Stimulated activated naive B cell treated with anti-CD40 and anti-IgM and Interleukin-4, amounts not matched to agents 10 μg/mL and 1 μg/mL and 100 μg/mL, for 72 hours (primary cell): Measurements from ENCODE around the gene LYPD3.

ENCODE experiments used
- ATAC-seq, 2 donors: fragments of 150-1000 bp; cut with Tn5 transposase; replicated peaks; 2 replicates each; pipeline ENCODE4 v1.10.0; 2021; ENCODE audit warnings: moderate library complexity in 1 of 2
- DNase-seq: peaks from one replicate; pipeline ENCODE4 v3.0.0; 2021
- H3K27ac Mint-ChIP-seq: one replicate; pipeline ENCODE4 v1.8.0; 2022; ENCODE audit warnings: mild to moderate bottlenecking, mixed read lengths
- H3K27me3 Mint-ChIP-seq, 2 donors: one replicate each; pipeline ENCODE4 v1.8.0; 2022; ENCODE audit warnings: mixed read lengths in 2 of 2
- H3K36me3 Mint-ChIP-seq, 2 donors: one replicate each; pipeline ENCODE4 v1.8.0; 2022; ENCODE audit warnings: mixed read lengths in 2 of 2, mild to moderate bottlenecking in 1 of 2
- H3K4me1 Mint-ChIP-seq, 2 donors: one replicate each; pipeline ENCODE4 v1.8.0; 2022; ENCODE audit warnings: mixed read lengths in 2 of 2, mild to moderate bottlenecking in 1 of 2
- H3K4me3 Mint-ChIP-seq, 2 donors: one replicate each; pipeline ENCODE4 v1.8.0; 2022; ENCODE audit warnings: mild to moderate bottlenecking in 2 of 2, mixed read lengths in 2 of 2, moderate library complexity in 1 of 2
- H3K9me3 Mint-ChIP-seq, 2 donors: one replicate each; pipeline ENCODE4 v1.8.0; 2022; ENCODE audit warnings: mixed read lengths in 2 of 2, mild to moderate bottlenecking in 1 of 2

Gene LYPD3

DNA sequence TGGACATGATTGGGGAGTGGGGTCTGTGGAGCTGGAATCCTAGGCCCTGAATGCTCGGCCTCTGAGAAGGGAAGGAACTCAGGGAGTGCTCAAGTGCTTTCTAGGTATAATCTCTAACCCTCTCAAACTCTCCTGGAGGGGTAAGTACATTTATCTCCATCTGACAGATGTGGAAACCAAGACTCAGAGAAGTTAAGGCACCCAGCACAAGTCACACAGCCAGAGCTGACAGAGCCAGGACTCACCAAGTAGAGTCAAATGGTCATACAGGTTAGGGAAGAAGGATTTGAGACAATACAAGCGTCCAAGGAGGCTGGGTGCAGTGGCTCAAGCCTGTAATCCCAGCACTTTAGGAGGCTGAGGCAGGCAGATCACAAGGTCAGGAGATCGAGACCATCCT lies 12.9 kb upstream of the LYPD3 start:
- ATAC-seq = no peak
- DNase-seq = no peak
- H3K27me3 Mint-ChIP-seq = no peaks in the 10 kb centered on the region
- H3K9me3 Mint-ChIP-seq = no peaks in the 10 kb centered on the region
- H3K4me3 Mint-ChIP-seq = no peak overlapping the region
- peaks cover 0 to 12% of the 10 kb centered on the region in 2 donors for H3K4me1 Mint-ChIP-seq
- H3K36me3 Mint-ChIP-seq = peaks cover 7 to 19% of the 10 kb centered on the region in 2 donors
- no peak overlapping the region for H3K27ac Mint-ChIP-seq

DNA sequence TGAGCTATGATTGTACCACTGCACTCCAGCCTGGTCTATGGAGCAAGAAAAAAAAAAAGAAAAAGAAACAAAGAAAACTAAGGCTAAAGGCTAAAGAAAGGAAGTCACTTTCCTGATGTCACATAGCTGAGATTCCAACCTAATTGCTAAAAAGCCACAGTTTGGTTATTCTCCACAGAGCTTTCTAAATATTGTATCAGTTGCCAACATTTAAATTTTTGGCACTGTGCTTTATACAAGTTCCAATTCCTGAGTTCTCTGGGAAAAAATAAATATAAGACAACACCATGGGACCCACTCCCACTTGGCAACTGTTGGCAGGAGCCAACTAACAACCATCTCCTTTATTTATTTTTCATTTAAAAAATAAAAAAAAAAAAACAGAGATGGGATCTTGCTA lies 11.2 kb upstream of the LYPD3 start:
- ATAC-seq (no peak), DNase-seq (no peak)
- Mint-ChIP-seq H3K4me3 (no peak overlapping the region), H3K4me1 (peaks cover 0 to 12% of the 10 kb centered on the region in 2 donors), H3K27me3 (no peaks in the 10 kb centered on the region), H3K36me3 (peaks cover 7 to 19% of the 10 kb centered on the region in 2 donors), H3K9me3 (no peaks in the 10 kb centered on the region), H3K27ac (peak overlapping the region; percentile 31)

DNA sequence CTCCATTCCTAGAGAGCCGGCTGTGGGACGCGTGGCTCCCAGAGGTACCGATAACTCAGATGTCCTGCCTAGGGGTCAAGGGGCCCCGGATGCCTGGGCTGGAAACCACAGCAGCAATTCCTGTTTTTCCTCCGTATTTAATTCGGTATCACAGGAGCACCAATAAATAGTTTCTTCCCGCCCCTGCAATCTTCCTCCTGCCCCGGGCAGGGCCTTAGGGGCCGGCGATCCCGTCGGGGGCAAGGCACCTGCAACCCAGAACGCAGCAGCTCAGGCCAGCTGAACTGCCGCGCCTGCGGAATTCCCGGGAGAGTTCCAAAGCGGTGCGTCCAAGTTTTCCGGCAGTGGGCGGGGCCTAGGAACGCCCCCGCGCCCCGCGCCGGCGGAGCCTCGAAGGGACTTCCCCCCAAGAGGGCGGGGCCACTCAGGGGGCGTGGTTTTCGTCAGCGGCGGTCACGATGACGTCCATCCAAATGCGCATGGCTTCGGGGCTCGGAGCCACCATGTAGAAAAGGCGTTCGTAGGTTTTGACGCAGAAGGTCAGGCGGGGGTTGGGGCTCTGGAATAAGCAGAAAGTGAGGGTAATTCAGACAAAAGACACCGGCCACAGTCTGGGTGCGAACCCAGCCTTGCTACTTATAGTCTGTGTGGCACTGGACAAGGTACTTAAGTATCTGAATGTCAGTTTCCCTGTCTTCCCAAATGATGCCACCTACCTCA lies 9.7 kb upstream of the LYPD3 start:
- DNase-seq (peak; percentile 85), ATAC-seq (peak; percentile 94)
- no peaks in the 10 kb centered on the region for H3K27me3 Mint-ChIP-seq
- H3K9me3 Mint-ChIP-seq = no peaks in the 10 kb centered on the region
- H3K4me1 Mint-ChIP-seq = peaks cover 0 to 12% of the 10 kb centered on the region in 2 donors
- H3K4me3 Mint-ChIP-seq = peak overlapping the region; percentile 81 to 86
- peaks cover 7 to 13% of the 10 kb centered on the region in 2 donors for H3K36me3 Mint-ChIP-seq
- H3K27ac Mint-ChIP-seq = peak overlapping the region; percentile 73

DNA sequence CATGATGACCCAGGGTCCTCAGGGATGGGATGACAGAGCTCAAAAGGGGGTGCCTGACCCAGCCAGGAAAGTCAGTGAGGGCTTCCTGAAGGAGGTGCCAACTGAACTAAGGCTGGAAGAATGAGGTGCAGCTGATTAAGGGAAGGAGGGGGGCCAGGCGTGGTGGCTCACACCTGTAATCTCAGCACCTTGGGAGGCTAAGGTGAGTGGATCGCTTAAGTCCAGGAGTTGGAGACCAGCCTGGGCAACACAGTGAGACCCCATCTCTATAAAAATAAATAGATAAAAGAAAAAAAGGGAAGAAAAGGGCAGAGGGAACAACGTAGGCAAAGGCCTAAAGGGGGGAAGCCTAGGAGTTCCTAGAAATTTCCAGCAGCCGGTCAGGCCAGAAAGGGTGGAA lies 9.1 kb upstream of the LYPD3 start:
- no peak for ATAC-seq
- H3K27ac Mint-ChIP-seq = no peak overlapping the region

DNA sequence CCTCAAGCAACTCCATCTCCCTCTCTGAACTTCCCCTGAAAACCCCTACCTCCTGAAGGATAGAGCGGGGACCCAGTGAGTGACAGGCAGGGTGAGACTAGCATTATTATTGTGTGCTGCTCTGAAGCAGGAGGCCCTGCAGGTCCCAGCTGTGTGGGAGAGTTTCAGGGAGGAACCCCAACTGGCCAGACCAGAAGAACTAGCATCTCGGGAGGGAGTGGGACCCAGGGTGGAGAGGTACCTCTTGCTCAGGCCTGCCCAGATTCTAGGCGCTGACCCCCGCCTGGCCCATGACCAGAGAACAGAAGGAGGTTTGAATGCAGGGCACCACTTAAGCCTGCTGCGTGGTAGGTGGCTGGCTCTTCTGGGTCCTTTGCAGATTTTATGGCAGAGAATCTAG lies 5.7 kb upstream of the LYPD3 start:
- Mint-ChIP-seq H3K27ac (no peak overlapping the region), H3K4me3 (no peak overlapping the region), H3K27me3 (peaks cover 2% of the 10 kb centered on the region in 2 donors), H3K36me3 (peaks cover 0 to 3% of the 10 kb centered on the region in 2 donors), H3K4me1 (peaks cover 2 to 12% of the 10 kb centered on the region in 2 donors), H3K9me3 (no peaks in the 10 kb centered on the region)
- ATAC-seq (no peak), DNase-seq (no peak)

More for the DNA sequence above, 9.1 kb upstream of the LYPD3 start:
- H3K4me3 Mint-ChIP-seq = no peak overlapping the region
- H3K36me3 Mint-ChIP-seq = peaks cover 7 to 13% of the 10 kb centered on the region in 2 donors
- no peak for DNase-seq
- H3K9me3 Mint-ChIP-seq = no peaks in the 10 kb centered on the region
- no peaks in the 10 kb centered on the region for H3K27me3 Mint-ChIP-seq
- H3K4me1 Mint-ChIP-seq = peaks cover 0 to 12% of the 10 kb centered on the region in 2 donors

DNA sequence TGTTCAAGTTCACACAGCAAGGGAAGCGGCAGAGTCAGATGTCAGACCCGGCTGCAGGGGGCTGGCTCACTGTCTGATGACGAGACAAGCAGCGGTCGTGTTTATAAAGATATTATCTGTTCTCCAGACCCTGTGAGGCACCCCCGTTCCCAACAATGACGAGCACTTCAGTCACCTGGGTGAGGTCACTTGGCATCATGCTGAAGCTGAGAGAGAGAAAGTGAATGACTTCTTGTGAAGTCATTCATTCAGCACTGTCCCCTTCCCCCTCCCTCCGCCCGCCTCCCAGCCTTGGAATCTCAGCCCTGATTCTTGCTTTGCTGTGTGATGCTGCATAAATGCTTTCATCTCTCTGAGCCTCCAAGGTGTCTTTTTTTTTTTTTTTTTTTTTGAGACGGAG lies 4.9 kb upstream of the LYPD3 start:
- ATAC-seq (no peak), DNase-seq (no peak)
- peaks cover 2 to 4% of the 10 kb centered on the region in 2 donors for H3K4me1 Mint-ChIP-seq
- H3K27ac Mint-ChIP-seq = no peak overlapping the region
- no peaks in the 10 kb centered on the region for H3K9me3 Mint-ChIP-seq
- H3K27me3 Mint-ChIP-seq = peaks cover 10% of the 10 kb centered on the region in 2 donors
- peaks cover 0 to under 1% of the 10 kb centered on the region in 2 donors for H3K36me3 Mint-ChIP-seq
- H3K4me3 Mint-ChIP-seq = no peak overlapping the region

DNA sequence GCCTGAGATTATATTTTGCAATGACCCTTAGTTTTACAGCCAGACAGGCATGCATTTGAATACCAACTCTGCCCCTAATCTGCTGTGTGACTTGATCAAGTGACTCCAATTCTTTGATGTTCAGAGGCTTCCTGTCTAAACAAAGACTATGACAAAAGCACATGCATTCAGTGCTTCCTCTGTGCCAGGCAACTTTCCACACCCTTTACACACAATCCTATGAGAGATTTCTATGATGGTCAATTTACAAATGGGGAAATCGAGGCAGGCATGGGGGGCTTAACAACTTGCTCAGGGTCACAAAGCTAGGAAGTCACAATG lies 3.7 kb upstream of the LYPD3 start:
- peaks cover 10 to 22% of the 10 kb centered on the region in 2 donors for H3K27me3 Mint-ChIP-seq
- H3K27ac Mint-ChIP-seq = no peak overlapping the region
- no peaks in the 10 kb centered on the region for H3K36me3 Mint-ChIP-seq
- H3K4me1 Mint-ChIP-seq = peaks cover 7% of the 10 kb centered on the region in 2 donors
- no peaks in the 10 kb centered on the region for H3K9me3 Mint-ChIP-seq
- DNase-seq = no peak
- no peak for ATAC-seq
- no peak overlapping the region for H3K4me3 Mint-ChIP-seq

DNA sequence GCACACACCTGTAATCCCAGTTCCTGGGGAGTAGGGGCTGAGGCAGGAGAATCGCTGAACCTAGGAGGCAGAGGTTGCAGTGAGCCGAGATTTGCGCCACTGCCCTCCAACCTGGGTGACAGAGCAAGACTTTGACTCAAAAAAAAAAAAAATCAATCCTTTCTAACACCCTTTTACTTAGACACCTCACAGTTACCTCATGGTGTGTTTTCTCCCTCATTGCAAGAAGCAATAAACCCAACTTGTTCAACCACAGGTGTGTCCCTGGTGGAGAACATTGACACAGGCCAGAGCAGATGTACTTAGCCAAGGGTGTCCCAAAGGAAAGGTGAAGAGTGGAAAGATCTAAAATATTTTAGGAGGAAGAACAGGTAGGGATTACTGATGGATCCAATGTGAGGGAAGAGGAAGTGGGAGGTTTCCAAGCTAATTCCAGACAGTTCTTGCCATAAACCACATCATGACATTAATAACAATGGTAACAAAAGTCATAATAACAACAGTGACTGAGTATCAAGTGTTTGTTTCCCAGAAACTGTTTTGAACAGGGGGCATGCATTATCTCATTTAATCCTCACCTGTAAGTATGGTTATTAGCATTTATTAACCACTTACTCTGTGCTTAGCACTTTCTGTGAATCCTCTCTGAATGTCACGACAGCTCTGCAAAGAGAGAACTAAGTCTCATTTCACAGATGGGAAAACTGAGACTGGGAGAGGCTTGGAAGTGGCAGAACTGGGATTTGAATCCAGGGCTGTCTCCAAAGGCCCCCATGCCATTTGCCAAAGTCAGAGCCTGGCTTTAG lies 3.1 kb upstream of the LYPD3 start:
- H3K4me3 Mint-ChIP-seq = no peak overlapping the region
- H3K27me3 Mint-ChIP-seq = peaks cover 10 to 22% of the 10 kb centered on the region in 2 donors
- ATAC-seq (no peak), DNase-seq (no peak)
- no peaks in the 10 kb centered on the region for H3K9me3 Mint-ChIP-seq
- peaks cover 7 to 13% of the 10 kb centered on the region in 2 donors for H3K4me1 Mint-ChIP-seq
- H3K27ac Mint-ChIP-seq = no peak overlapping the region
- no peaks in the 10 kb centered on the region for H3K36me3 Mint-ChIP-seq

DNA sequence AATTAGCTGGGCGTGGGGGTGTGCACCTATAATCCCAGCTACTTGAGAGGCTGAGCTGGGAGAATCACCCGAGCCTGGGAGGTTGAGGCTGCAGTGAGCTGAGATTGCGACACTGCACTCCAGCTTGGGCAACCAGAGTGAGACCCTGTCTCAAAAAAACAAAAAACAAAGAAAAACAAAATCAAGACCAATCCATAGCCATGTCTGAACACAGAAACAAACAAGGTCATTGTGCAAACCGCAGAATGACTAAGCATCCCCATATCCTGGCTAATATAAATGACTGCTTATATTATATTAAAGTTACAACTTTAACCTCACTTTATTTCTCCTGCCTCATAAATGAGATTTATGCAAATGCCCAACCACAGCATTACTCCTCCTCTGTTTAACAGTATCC lies 2.3 kb upstream of the LYPD3 start:
- Mint-ChIP-seq H3K27ac (no peak overlapping the region), H3K36me3 (no peaks in the 10 kb centered on the region), H3K27me3 (peaks cover 10 to 22% of the 10 kb centered on the region in 2 donors), H3K4me3 (no peak overlapping the region), H3K9me3 (no peaks in the 10 kb centered on the region), H3K4me1 (peaks cover 7 to 21% of the 10 kb centered on the region in 2 donors)
- ATAC-seq (no peak), DNase-seq (no peak)

DNA sequence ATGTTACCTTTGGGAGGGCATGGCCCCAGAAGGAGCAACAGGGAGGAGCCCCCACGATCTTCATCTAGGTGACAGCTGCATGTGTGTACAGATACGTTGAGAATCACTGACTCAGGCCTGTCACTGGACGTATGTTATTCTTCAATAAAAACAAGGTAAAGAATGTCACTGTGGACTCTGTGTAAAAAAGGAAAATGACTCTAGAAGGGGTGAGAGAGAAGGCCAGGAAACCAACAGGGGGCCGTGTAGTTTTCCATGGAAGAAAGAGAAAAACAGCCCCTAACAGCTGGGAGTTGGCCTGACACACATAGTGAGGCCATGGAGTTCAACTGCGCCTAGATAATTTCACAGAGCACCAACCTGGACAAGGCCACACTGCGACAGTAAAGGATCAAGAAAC lies 1.9 kb upstream of the LYPD3 start:
- no peak overlapping the region for H3K4me3 Mint-ChIP-seq
- no peaks in the 10 kb centered on the region for H3K36me3 Mint-ChIP-seq
- DNase-seq (no peak), ATAC-seq (no peak)
- peaks cover 10 to 22% of the 10 kb centered on the region in 2 donors for H3K27me3 Mint-ChIP-seq
- no peaks in the 10 kb centered on the region for H3K9me3 Mint-ChIP-seq
- H3K27ac Mint-ChIP-seq = no peak overlapping the region
- H3K4me1 Mint-ChIP-seq = peaks cover 8 to 25% of the 10 kb centered on the region in 2 donors

DNA sequence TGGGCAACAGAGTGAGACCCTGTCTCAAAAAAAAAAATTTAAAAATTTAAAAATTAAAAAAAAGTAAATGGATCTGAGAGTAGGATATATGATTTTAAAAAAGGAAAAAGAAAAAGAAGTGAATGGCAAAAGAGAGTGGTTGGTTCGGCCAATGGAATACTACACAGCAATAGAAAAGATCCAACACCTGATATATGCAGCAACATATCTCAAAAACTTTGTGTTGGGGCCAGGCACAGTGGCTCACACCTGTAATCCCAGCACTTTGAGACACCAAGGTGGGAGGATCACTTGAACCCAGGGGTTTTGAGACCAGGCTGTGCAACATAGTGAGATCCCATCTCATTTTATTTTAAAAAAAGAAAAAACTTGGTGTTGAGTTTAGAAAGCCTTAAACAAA lies 1.4 kb upstream of the LYPD3 start:
- DNase-seq (no peak), ATAC-seq (no peak)
- Mint-ChIP-seq H3K27ac (no peak overlapping the region), H3K4me3 (no peak overlapping the region), H3K36me3 (no peaks in the 10 kb centered on the region), H3K4me1 (peaks cover 12 to 30% of the 10 kb centered on the region in 2 donors), H3K9me3 (no peaks in the 10 kb centered on the region), H3K27me3 (peaks cover 10 to 22% of the 10 kb centered on the region in 2 donors)

DNA sequence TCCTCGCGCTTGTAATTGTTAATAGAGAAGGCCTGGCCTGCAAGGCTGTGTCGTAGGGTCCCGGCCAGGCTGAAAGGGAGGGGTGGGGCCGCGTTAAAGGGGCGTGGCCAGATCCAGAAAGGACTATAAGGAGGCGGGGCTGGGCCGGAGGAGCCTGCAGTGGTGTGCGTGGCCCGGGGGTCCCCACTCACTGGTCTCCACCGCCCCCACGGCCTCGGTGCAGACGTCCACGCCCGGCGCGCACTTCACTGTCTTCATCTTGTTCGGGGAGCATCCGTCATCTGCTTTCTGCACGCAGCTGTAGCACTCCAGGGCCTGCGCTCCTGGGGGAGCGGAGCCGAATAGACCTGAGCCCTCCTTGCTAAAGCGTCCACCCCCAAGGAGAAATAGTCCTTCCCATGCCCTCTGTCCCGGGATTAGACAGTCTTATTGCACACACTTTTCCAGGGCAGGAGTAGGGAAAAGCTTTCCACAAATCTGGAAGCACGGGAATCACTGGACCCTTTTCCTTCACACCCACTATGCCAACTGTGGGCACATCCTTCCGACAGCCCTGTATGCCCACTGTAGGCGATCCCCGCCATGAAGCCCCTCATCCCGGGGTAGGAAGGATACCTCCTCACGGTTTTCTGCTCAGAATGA lies 1.2 kb downstream of the LYPD3 start:
- ATAC-seq (peak; percentile 48 to 53), DNase-seq (no peak)
- H3K4me3 Mint-ChIP-seq = peak overlapping the region; percentile 88 to 92
- H3K27me3 Mint-ChIP-seq = peaks cover 10 to 28% of the 10 kb centered on the region in 2 donors
- no peaks in the 10 kb centered on the region for H3K36me3 Mint-ChIP-seq
- H3K27ac Mint-ChIP-seq = peak overlapping the region; percentile 70
- H3K9me3 Mint-ChIP-seq = no peaks in the 10 kb centered on the region
- peaks cover 18 to 41% of the 10 kb centered on the region in 2 donors for H3K4me1 Mint-ChIP-seq

DNA sequence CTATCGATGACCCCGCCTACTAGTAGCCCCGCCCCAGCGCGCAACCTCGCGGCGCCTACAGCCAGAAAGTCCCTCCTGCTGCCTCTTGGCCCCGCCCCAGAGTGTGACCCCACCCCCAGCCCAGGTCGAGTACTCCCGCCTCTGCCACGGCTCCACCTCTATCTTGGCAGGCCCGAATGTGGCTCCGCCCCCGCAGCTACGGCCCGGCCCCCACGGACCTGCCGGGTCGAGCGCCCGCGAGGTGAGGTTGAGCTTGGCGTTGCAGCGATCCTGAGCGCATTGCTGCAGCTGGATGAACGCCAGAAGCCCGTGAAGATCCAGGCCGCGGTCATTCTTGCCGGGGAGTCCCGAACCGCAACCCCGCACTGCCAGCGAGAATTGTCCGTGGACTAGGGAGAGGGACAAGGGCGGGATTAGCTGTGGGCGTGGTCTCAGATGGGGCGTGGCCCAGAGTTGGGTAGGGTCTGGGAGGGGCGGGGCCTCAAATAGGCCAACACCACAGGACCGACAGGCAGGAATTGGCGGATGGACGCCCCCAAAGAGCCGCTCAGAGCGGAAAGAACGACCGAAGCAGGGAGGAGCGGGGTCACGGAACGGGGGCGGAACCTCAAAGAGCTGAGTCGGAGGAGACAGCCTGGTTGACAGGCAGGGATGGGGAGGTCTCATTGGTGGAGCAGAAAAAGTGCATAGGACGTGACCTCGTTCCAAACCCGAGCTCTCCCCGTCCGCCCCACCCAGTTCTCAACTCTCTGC lies 1.9 kb downstream of the LYPD3 start:
- peak; percentile 90 to 93 for ATAC-seq
- Mint-ChIP-seq H3K36me3 (no peaks in the 10 kb centered on the region), H3K4me3 (peak overlapping the region; percentile 88 to 92), H3K27me3 (peaks cover 10 to 28% of the 10 kb centered on the region in 2 donors), H3K9me3 (no peaks in the 10 kb centered on the region), H3K27ac (peak overlapping the region; percentile 70), H3K4me1 (peaks cover 18 to 41% of the 10 kb centered on the region in 2 donors)
- peak; percentile 94 for DNase-seq
